ENCODE measurements around the gene PAMR1.

DNA sequence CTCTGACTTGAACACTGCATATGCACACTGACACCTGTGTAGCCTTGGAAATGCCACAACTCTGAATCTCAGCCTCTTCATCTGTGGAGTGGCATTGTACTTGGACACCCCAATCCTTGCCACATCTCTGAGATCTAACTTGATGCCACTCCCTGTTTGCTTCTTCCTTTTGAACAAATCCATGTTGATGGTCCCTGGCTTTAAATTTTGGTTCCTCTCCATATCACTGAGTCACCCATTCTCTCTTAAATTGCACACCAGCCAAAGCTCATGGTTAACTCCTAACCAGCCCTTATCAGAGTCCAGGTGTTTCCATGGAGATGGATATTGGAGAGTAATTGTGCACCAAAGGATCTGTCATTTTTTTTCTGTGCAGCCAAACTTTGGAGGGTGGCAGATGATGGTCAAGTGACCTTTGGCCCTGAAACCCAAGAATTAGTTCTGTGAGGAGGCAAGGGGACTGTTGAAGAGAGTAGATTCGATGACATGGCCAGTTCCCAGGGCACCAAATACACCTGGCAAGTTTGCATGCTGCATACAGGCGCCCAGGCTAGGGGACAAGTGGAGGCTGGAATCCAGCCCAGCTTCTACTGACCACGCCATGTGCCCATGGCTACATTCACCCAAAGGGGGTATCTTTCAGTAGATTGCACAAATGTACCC is 25.1 kb upstream of the PAMR1 start:
- TF ChIP-seq POLR2AphosphoS5 (IDR thresholded peaks at IDR 0.05; ENCODE audit: low read depth, low read length) (no peak), POLR2A (IDR thresholded peaks at IDR 0.05; ENCODE audit: low read depth, low read length) (no peak), SPI1 (IDR thresholded peaks at IDR 0.05; ENCODE audit: low read depth, low read length) (no peak), TAF1 (IDR thresholded peaks at IDR 0.05; ENCODE audit: low read depth, low read length) (no peak)

Data from GM12891 (cell line).